Breast epithelium (tissue), 3 donors: ENCODE data around the gene PDZD8.

Experiments
- POLR2A ChIP-seq: fragments of 450-650 bp; IDR thresholded peaks from one replicate; pipeline ENCODE4 v1.6.1; 2016; ENCODE audit warnings: antibody characterized with exemption, mild to moderate bottlenecking, moderate library complexity
- POLR2AphosphoS5 ChIP-seq, 3 donors: sonication (generic); formaldehyde crosslinking; IDR thresholded peaks; one replicate each; pipeline ENCODE4 v1.6.1; 2017; ENCODE audit warnings: antibody characterized with exemption in 3 of 3
- TF ChIP-seq, protein P1 (sequence below), 3 donors: fragments of 450-650 bp; IDR thresholded peaks; one replicate each; pipeline ENCODE4 v1.5.1; 2016 to 2017; ENCODE audit warnings: antibody characterized with exemption in 3 of 3, mild to moderate bottlenecking in 3 of 3, moderate library complexity in 3 of 3

GRCh38 chr10:117266400-117266799 lies 108.8 kb downstream of the PDZD8 start:
- TF ChIP-seq POLR2A = no peak
- TF ChIP-seq, protein P1, sequence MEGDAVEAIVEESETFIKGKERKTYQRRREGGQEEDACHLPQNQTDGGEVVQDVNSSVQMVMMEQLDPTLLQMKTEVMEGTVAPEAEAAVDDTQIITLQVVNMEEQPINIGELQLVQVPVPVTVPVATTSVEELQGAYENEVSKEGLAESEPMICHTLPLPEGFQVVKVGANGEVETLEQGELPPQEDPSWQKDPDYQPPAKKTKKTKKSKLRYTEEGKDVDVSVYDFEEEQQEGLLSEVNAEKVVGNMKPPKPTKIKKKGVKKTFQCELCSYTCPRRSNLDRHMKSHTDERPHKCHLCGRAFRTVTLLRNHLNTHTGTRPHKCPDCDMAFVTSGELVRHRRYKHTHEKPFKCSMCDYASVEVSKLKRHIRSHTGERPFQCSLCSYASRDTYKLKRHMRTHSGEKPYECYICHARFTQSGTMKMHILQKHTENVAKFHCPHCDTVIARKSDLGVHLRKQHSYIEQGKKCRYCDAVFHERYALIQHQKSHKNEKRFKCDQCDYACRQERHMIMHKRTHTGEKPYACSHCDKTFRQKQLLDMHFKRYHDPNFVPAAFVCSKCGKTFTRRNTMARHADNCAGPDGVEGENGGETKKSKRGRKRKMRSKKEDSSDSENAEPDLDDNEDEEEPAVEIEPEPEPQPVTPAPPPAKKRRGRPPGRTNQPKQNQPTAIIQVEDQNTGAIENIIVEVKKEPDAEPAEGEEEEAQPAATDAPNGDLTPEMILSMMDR (IDR thresholded peaks at IDR 0.05) = no peak
- TF ChIP-seq POLR2AphosphoS5 (IDR thresholded peaks at IDR 0.05) = no peak
